Measurements from ENCODE around the gene TMA16.
A peak's percentile ranks its signal among the peaks of the same experiment; 100 is the strongest.
"Not testable (repeated sequence)": the region's sequence is repeated elsewhere in the genome, so short reads cannot be mapped to it uniquely, and the experiment has no call there.

Gene TMA16

GRCh38 chr4:163494360-163495241 is at the start of gene TMA16:
TMA16 (plus strand) TSS chr4:163494690; CDS start chr4:163494802, 112 bp downstream.
- DNase-seq: peak; percentile 92

- not testable (repeated sequence) for DNase-seq
Measured at GRCh38 chr4:163447023-163447422, 47.5 kb upstream of the TMA16 start.

GRCh38 chr4:163447481-163447880 is 47.0 kb upstream of the TMA16 start:
- no peak for DNase-seq

- DNase-seq: no peak
Measured at GRCh38 chr4:163448540-163449203, 45.8 kb upstream of the TMA16 start.

- no peak for DNase-seq
Measured at GRCh38 chr4:163462556-163462955, 31.9 kb upstream of the TMA16 start.

GRCh38 chr4:163467082-163467770 is 27.3 kb upstream of the TMA16 start:
- no peak for DNase-seq

- peak; percentile 13 for DNase-seq
Measured at GRCh38 chr4:163470391-163470790, 24.1 kb upstream of the TMA16 start.

GRCh38 chr4:163473130-163473529 is 21.4 kb upstream of the TMA16 start:
- DNase-seq: no peak

GRCh38 chr4:163473576-163473975 is 20.9 kb upstream of the TMA16 start, which contains the start of gene TKTL2:
TKTL2 (minus strand) TSS chr4:163473754; CDS start chr4:163473734, 20 bp downstream.
- DNase-seq: no peak

GRCh38 chr4:163474027-163474426 is 20.5 kb upstream of the TMA16 start:
- no peak for DNase-seq

GRCh38 chr4:163476761-163477438 is 17.6 kb upstream of the TMA16 start:
- DNase-seq: no peak

- DNase-seq: peak; percentile 74
Measured at GRCh38 chr4:163482190-163482589, 12.3 kb upstream of the TMA16 start.

GRCh38 chr4:163484906-163485305 is 9.6 kb upstream of the TMA16 start:
- peak; percentile 67 for DNase-seq

- peak; percentile 34 for DNase-seq
Measured at GRCh38 chr4:163485589-163485988, 8.9 kb upstream of the TMA16 start.

- no peak for DNase-seq
Measured at GRCh38 chr4:163486321-163486720, 8.2 kb upstream of the TMA16 start.

GRCh38 chr4:163489929-163490328 is 4.6 kb upstream of the TMA16 start:
- DNase-seq: no peak

GRCh38 chr4:163492951-163493504 is 1.5 kb upstream of the TMA16 start:
- DNase-seq: no peak

- DNase-seq: peak; percentile 78
Measured at GRCh38 chr4:163493643-163494359, 689 bp upstream of the TMA16 start.

- no peak for DNase-seq
Measured at GRCh38 chr4:163495900-163496299, 1.4 kb downstream of the TMA16 start.

- no peak for DNase-seq
Measured at GRCh38 chr4:163500586-163500985, 6.1 kb downstream of the TMA16 start.

GRCh38 chr4:163505374-163505773 is 10.9 kb downstream of the TMA16 start:
- no peak for DNase-seq

- DNase-seq: no peak
Measured at GRCh38 chr4:163515198-163515597, 20.7 kb downstream of the TMA16 start.
